A673 (cell line): ENCODE results near the gene TCL1A. TPM values are rescaled to one million over a fixed set of nuclear protein-coding genes. Genes with fewer than 3 reads are reported as not detected.

ENCODE experiments used
- BruUV-seq: library from RNA; stranded (reverse); fragments of 400-500 nt; replicated peaks from 2 replicates; lab custom pipeline; 2021; lab: Mats Ljungman, UMichigan
- CTCF ChIA-PET: fragments of 300-600 bp; sonication (Branson Sonifier 250); formaldehyde crosslinking; loops from one replicate; lab custom pipeline; 2022; ENCODE audit warnings: antibody characterized with exemption; lab: Charles Lee
- POLR2A ChIA-PET: fragments of 300-600 bp; sonication (Branson Sonifier 250); formaldehyde crosslinking; loops from one replicate; lab custom pipeline; 2022; ENCODE audit warnings: antibody characterized with exemption; ENCODE audit not compliant: low non-redundant PET; lab: Charles Lee
- DNase-seq: peaks from one replicate; pipeline ENCODE4 v3.0.0-alpha.2; 2015; ENCODE audit warnings: low spot score
- H3K27ac ChIP-seq: fragments of 200-600 bp; sonication (generic); 2 replicates; pipeline ENCODE4 v1.5.1; 2016; ENCODE audit warnings: mixed run types, low read depth, mild to moderate bottlenecking, mixed read lengths, antibody characterized with exemption, low read length; ENCODE audit not compliant: poor library complexity, severe bottlenecking
- H3K27me3 ChIP-seq: fragments of 200-600 bp; sonication (generic); replicated peaks from 2 replicates; pipeline ENCODE4 v1.6.1; 2017; ENCODE audit warnings: mixed run types, low read depth, mild to moderate bottlenecking, mixed read lengths, antibody characterized with exemption, low read length; ENCODE audit not compliant: insufficient read depth, poor library complexity
- H3K36me3 ChIP-seq: fragments of 200-600 bp; sonication (generic); 2 replicates; pipeline ENCODE4 v1.6.1; 2016; ENCODE audit warnings: mixed run types, mild to moderate bottlenecking, mixed read lengths, antibody characterized with exemption, low read length; ENCODE audit not compliant: insufficient read depth, poor library complexity, severe bottlenecking
- H3K4me1 ChIP-seq: fragments of 200-600 bp; sonication (generic); 2 replicates; pipeline ENCODE4 v1.6.1; 2017; ENCODE audit warnings: mixed run types, mild to moderate bottlenecking, mixed read lengths, antibody characterized with exemption, low read length; ENCODE audit not compliant: insufficient read depth, poor library complexity, severe bottlenecking
- H3K4me3 ChIP-seq: fragments of 200-600 bp; sonication (generic); 2 replicates; pipeline ENCODE4 v1.5.1; 2016; ENCODE audit warnings: low read depth, mixed run types, mild to moderate bottlenecking, mixed read lengths, low read length; ENCODE audit not compliant: poor library complexity, severe bottlenecking
- H3K9me3 ChIP-seq: fragments of 200-600 bp; sonication (generic); 2 replicates; pipeline ENCODE4 v1.6.1; 2016; ENCODE audit warnings: mixed run types, low read depth, mild to moderate bottlenecking, mixed read lengths, antibody characterized with exemption, low read length; ENCODE audit not compliant: poor library complexity, severe bottlenecking
- CTCF ChIP-seq: fragments of 300-800, 200-600 bp; sonication (generic); conservative IDR thresholded peaks from 2 replicates; pipeline ENCODE4 v1.5.1; 2017; ENCODE audit warnings: low read depth, mild to moderate bottlenecking, antibody characterized with exemption, low read length, moderate library complexity, mixed read lengths
- EZH2 ChIP-seq: fragments of 200-600 bp; sonication (generic); IDR thresholded peaks from 2 replicates; pipeline ENCODE4 v1.6.1; 2017; ENCODE audit warnings: borderline replicate concordance, low read depth, mild to moderate bottlenecking, mixed read lengths, antibody characterized with exemption, low read length; ENCODE audit not compliant: poor library complexity, severe bottlenecking
- intact Hi-C: fragments of 100-400 bp; cut with micrococcal nuclease; formaldehyde crosslinking; loops from one replicate; pipeline ENCODE4 v1.10.0; 2022; ENCODE audit not compliant: unreplicated experiment
- total RNA-seq: library from RNA; stranded (reverse); gene quantifications from 2 replicates; pipeline ENCODE4 v1.2.3, GENCODE V29; 2021

The TCL1A gene
- total RNA-seq, 1 experiment from 2014 or later = not detected

GRCh38 chr14:95712398-95712797 lies 1.5 kb downstream of the TCL1A start:
- POLR2A ChIA-PET = no interaction called here
- TF ChIP-seq CTCF (no peak), EZH2 (no peak)
- Histone ChIP-seq H3K4me1 (no peaks in the 10 kb centered on the region), H3K4me3 (no peak overlapping the region), H3K27me3 (no peaks in the 10 kb centered on the region), H3K27ac (no peak overlapping the region), H3K9me3 (no peaks in the 10 kb centered on the region), H3K36me3 (no peaks in the 10 kb centered on the region)
- no peak for DNase-seq
- intact Hi-C loops = no loop called here
- CTCF ChIA-PET = no interaction called here
- BruUV-seq = no TSS peak

DNA sequence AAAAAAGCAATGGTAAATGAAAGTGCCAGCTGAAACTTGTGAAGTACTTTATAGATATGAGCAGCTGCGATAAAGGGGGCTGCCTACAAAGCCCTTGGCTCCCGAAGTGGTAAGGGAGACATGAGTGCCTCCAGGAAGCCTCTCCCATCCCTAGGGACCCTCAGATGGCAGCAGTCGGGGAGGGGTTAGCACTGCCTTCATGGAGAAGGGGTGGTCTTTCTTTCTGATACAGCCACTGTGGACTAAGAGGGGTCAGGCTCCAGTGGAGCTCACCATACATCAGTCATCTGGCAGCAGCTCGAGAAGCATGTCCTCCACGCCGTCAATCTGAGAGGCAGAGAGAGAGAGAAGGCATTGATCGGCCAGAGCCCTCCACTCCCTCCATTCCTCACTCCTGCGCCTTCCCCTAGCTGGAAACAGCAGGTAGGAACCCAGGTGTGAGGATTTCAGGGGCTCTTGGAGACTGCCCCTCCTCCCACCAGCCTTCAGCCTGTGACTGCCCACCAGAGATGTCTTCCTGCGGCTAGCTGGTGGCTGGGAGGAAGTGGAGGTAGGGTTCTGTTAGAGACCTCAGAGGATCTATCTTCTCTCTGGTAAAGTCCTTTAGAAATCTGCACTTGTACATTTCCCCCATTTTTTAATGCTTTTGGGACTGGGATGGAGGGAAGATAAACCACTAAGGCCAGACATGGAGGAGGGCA lies 2.3 kb downstream of the TCL1A start:
- BruUV-seq = no TSS peak
- DNase-seq = no peak
- POLR2A ChIA-PET = no interaction called here
- intact Hi-C loops = no loop called here
- no peaks in the 10 kb centered on the region for H3K9me3 ChIP-seq
- TF ChIP-seq CTCF (no peak), EZH2 (no peak)
- no peaks in the 10 kb centered on the region for H3K4me1 ChIP-seq
- H3K4me3 ChIP-seq = no peak overlapping the region
- no peaks in the 10 kb centered on the region for H3K27me3 ChIP-seq
- CTCF ChIA-PET = no interaction called here
- H3K36me3 ChIP-seq = no peaks in the 10 kb centered on the region
- no peak overlapping the region for H3K27ac ChIP-seq

GRCh38 chr14:95710106-95710505 lies 3.8 kb downstream of the TCL1A start:
- no peak for TF ChIP-seq EZH2
- TF ChIP-seq CTCF = no peak

More at GRCh38 chr14:95710106-95710505, 3.8 kb downstream of the TCL1A start:
- Histone ChIP-seq H3K36me3 (no peaks in the 10 kb centered on the region), H3K4me1 (no peaks in the 10 kb centered on the region), H3K9me3 (no peaks in the 10 kb centered on the region), H3K4me3 (no peak overlapping the region), H3K27me3 (no peaks in the 10 kb centered on the region), H3K27ac (no peak overlapping the region)
- no TSS peak for BruUV-seq
- ChIA-PET POLR2A (no interaction called here), CTCF (no interaction called here)
- intact Hi-C loops = no loop called here
- no peak for DNase-seq
